Nephron progenitor cell (in vitro differentiated cells): ENCODE results near the gene MYH14.
A peak's percentile ranks its signal among the peaks of the same experiment; 100 is the strongest.
"Not testable (repeated sequence)": the region's sequence is repeated elsewhere in the genome, so short reads cannot be mapped to it uniquely, and the experiment has no call there.

Experiments
- DNase-seq: peaks from one replicate; pipeline ENCODE4 v3.0.0; 2021
- H3K27ac Mint-ChIP-seq: 2 replicates; pipeline ENCODE4 v1.8.0; 2021; ENCODE audit warnings: mild to moderate bottlenecking, moderate library complexity, mixed read lengths
- H3K27me3 Mint-ChIP-seq: 2 replicates; pipeline ENCODE4 v1.8.0; 2021; ENCODE audit warnings: mild to moderate bottlenecking, low read depth, mixed read lengths; ENCODE audit not compliant: poor library complexity
- H3K36me3 Mint-ChIP-seq: 2 replicates; pipeline ENCODE4 v1.8.0; 2021; ENCODE audit warnings: low read depth, mixed read lengths
- H3K4me1 Mint-ChIP-seq: 2 replicates; pipeline ENCODE4 v1.8.0; 2021; ENCODE audit warnings: mixed read lengths
- H3K4me3 Mint-ChIP-seq: 2 replicates; pipeline ENCODE4 v1.8.0; 2021; ENCODE audit warnings: mild to moderate bottlenecking, moderate library complexity, mixed read lengths
- H3K9me3 Mint-ChIP-seq: 2 replicates; pipeline ENCODE4 v1.8.0; 2021; ENCODE audit warnings: mild to moderate bottlenecking, moderate library complexity, mixed read lengths
- TF ChIP-seq, protein P1 (sequence below): fragments of 200-600 bp; sonication (generic); IDR thresholded peaks from 2 replicates; pipeline ENCODE4 v1.5.0; 2021; ENCODE audit warnings: antibody characterized with exemption

The MYH14 gene

GRCh38 chr19:50223439-50223716 is 20.0 kb downstream of the MYH14 start:
- Mint-ChIP-seq H3K4me3 (no peak overlapping the region), H3K36me3 (peaks cover 7% of the 10 kb centered on the region), H3K27ac (no peak overlapping the region)

DNA sequence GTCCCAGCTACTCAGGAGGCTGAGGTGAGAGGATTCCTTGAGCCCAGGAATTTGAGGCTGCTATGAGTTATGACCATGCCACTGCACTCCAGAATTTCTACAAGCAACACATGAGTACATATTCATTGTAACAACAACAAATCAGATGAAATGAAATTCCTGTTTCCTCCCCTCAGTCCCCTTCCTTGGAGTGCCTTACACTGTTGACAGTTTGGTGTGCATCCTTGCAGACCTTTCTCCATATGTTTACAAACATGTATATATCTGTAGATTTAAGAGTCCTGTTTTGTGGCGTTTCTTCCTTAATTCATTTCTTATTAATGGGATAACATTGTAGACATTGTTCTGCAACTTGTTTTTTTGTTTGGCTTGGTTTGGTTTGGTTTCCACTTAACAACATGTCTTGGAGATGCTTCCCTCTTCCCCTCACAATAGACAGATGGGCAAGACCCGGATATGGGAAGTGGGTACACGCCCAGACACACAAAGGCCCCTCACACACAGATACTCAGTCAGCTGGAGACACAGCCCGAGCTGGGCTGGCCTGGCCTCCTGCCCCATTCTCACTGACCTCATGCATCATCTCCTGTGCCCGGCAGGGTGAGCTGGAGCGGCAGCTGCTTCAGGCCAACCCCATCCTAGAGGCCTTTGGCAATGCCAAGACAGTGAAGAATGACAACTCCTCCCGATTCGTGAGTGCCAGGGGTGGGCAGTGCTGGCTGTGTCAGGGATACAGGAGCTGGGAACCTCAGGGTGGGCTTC is 21.7 kb downstream of the MYH14 start:
- Mint-ChIP-seq H3K36me3 (peaks cover 7% of the 10 kb centered on the region), H3K27ac (no peak overlapping the region), H3K4me3 (no peak overlapping the region), H3K9me3 (peaks cover 11% of the 10 kb centered on the region), H3K27me3 (peaks cover 26% of the 10 kb centered on the region), H3K4me1 (peaks cover 4% of the 10 kb centered on the region)
- TF ChIP-seq, protein P1, sequence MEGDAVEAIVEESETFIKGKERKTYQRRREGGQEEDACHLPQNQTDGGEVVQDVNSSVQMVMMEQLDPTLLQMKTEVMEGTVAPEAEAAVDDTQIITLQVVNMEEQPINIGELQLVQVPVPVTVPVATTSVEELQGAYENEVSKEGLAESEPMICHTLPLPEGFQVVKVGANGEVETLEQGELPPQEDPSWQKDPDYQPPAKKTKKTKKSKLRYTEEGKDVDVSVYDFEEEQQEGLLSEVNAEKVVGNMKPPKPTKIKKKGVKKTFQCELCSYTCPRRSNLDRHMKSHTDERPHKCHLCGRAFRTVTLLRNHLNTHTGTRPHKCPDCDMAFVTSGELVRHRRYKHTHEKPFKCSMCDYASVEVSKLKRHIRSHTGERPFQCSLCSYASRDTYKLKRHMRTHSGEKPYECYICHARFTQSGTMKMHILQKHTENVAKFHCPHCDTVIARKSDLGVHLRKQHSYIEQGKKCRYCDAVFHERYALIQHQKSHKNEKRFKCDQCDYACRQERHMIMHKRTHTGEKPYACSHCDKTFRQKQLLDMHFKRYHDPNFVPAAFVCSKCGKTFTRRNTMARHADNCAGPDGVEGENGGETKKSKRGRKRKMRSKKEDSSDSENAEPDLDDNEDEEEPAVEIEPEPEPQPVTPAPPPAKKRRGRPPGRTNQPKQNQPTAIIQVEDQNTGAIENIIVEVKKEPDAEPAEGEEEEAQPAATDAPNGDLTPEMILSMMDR = no peak
- no peak for DNase-seq

More at GRCh38 chr19:50223439-50223716, 20.0 kb downstream of the MYH14 start:
- no peak for DNase-seq
- peaks cover 11% of the 10 kb centered on the region for H3K9me3 Mint-ChIP-seq
- H3K4me1 Mint-ChIP-seq = no peaks in the 10 kb centered on the region
- H3K27me3 Mint-ChIP-seq = peaks cover 8% of the 10 kb centered on the region
- TF ChIP-seq, protein P1 = no peak

- no peak for DNase-seq
- Mint-ChIP-seq H3K27ac (no peak overlapping the region), H3K4me1 (peaks cover 5% of the 10 kb centered on the region), H3K27me3 (peaks cover 36% of the 10 kb centered on the region), H3K9me3 (peaks cover 11% of the 10 kb centered on the region), H3K36me3 (peaks cover 7% of the 10 kb centered on the region), H3K4me3 (no peak overlapping the region)
- TF ChIP-seq, protein P1 = no peak
These were observed 23.1 kb downstream of the MYH14 start for GRCh38 chr19:50226536-50226935.

GRCh38 chr19:50228153-50228552 is 24.7 kb downstream of the MYH14 start:
- not testable (repeated sequence) for DNase-seq, H3K27ac Mint-ChIP-seq, H3K4me3 Mint-ChIP-seq, H3K4me1 Mint-ChIP-seq, H3K36me3 Mint-ChIP-seq
- peaks cover 42% of the 10 kb centered on the region for H3K27me3 Mint-ChIP-seq
- peaks cover 11% of the 10 kb centered on the region for H3K9me3 Mint-ChIP-seq

DNA sequence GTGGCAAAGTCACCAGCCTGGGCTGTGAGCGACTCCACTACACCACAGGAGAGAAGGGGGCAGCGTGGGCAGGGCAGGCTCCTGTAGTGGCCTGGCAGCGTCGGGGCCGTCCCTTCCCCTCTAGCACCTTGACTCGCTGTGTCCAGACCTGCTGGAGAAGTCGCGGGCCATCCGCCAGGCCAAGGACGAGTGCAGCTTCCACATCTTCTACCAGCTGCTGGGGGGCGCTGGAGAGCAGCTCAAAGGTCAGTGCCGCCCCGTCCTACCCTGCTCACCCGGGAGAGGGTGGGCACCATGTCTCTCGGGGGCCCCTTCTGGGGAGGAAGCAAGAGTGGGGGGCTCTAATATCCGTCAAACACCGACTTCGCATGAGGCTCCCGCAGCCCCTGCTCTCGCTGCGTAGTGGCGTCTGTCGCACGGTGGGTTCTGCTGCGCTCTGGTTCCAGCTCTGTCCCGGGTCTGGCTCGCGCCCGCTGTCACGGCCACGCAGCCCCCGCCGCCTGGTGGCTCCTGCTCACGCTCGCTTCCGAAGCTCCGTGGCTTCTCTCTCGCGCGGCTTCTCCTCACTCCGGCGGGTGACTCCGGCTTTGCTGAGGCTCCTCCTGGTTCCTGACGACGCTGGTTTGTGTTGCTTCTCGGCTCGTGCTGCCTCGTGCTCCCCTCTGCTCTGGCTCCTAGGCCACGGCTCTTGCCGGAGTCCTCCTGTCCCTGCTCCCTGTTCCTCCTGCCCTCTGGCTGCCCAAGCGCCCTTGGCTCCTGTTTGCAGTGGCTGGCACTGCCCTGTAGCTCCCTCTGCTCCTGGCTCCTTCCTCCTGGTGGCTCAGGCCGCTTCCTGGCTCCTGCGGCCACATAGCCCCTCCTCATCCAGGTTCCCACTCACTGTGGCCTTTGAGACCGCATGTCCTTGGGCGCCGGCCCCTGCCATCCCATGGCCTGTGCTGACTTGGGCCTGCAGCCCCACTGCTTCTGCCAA is 27.2 kb downstream of the MYH14 start:
- no peak overlapping the region for H3K27ac Mint-ChIP-seq
- peaks cover 42% of the 10 kb centered on the region for H3K27me3 Mint-ChIP-seq
- peaks cover 15% of the 10 kb centered on the region for H3K4me1 Mint-ChIP-seq
- H3K9me3 Mint-ChIP-seq = no peaks in the 10 kb centered on the region
- TF ChIP-seq, protein P1 = peak; percentile 19
- no peaks in the 10 kb centered on the region for H3K36me3 Mint-ChIP-seq
- no peak overlapping the region for H3K4me3 Mint-ChIP-seq
- peak; percentile 27 for DNase-seq

DNA sequence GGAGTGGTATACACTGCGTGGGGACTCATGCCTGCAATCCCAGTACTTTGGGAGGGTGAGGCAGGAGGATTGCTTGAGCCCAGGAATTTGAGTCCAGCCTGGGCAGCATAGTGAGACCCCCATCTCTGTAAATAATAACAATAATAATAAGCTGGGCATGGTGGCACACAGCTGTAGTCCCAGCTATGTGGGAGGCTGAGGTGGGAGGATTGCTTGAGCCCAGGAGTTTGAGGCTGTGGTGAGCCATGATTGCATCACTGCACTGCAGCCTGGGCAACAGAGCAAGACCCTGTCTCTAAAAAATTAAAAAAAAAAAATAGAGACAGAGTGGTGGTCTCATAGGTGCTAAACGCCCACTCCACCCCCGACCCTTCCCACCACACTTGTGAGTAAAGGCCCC is 28.0 kb downstream of the MYH14 start:
- H3K4me3 Mint-ChIP-seq, H3K36me3 Mint-ChIP-seq, H3K27ac Mint-ChIP-seq, DNase-seq, H3K9me3 Mint-ChIP-seq: not testable (repeated sequence)
- peaks cover 42% of the 10 kb centered on the region for H3K27me3 Mint-ChIP-seq
- peaks cover 15% of the 10 kb centered on the region for H3K4me1 Mint-ChIP-seq
